NCI-H187 (cell line): ENCODE results near the gene KHDRBS2.
"Not testable (repeated sequence)": the region's sequence is repeated elsewhere in the genome, so short reads cannot be mapped to it uniquely, and the experiment has no call there.

Experiments used
- DNase-seq, 2 experiments: peaks; one replicate each; lab custom pipeline; 2025; lab: John Stamatoyannopoulos, UW

The KHDRBS2 gene

DNA sequence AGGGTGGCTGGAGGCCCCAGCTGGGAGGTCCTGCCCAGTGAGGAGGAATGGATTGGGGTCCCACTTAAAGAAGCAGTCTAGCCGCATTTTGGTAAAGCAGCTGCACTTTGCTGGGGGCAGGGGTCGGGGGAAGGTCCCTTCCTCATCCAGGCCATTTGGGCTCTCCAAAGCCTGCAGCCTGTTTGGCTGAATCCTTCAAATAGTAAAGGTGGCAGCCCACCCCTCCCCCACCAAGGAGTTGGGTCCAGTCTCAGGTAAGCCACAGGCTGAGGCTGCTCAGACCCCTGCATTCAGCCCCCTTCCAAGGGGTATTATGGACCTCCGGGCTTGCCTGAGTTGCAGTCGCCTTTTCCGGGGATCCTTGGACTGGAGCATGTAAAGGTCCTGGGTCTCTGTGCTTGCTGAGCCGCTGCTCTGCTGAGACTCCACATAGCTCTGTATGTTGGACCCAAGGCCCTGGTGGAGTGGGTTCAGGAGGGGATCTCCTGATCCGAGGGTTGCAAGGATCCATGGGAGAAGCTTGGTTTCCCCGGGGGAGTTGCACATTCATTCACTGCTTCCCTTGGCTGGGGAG is 417.4 kb downstream of the KHDRBS2 start:
- no peak for DNase-seq

DNA sequence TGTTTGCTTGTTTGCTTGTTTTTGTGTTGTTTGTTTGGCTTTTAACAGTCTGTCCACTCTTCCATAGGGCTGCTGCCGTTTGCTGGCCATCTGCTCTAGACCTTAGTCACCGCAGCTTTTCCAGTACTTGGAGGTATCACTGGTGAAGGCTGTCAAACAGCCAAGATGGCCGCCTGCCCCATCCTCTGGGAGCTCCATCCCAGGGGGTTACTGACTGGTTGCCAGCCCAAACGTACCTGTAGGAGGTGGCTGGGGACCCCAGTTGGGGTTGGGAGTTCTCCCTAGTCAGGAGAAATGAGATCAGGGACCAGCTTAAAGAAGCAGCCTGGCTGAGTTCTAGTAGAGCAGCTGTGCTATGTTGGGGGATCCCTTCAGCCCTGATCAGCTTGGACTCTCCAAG is 418.4 kb downstream of the KHDRBS2 start:
- DNase-seq, result no peak

DNA sequence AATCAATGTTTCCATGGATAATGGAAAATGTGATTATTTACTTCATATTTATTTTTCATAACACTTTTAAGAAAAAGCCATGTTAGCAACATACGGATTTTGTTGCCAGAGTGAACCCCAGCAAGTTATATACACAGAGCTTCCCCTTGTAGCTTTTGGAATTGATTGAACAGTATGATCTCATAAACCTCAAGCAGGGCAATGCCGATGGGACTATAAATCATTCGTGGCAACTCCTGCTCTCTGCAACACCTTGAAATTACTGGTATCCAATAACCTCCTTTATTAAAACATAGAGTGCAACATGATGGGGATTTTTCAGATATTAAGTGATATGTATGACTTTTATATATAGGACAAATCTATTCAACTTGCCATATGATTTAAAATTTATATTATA is 428.5 kb downstream of the KHDRBS2 start:
- DNase-seq, result no peak

DNA sequence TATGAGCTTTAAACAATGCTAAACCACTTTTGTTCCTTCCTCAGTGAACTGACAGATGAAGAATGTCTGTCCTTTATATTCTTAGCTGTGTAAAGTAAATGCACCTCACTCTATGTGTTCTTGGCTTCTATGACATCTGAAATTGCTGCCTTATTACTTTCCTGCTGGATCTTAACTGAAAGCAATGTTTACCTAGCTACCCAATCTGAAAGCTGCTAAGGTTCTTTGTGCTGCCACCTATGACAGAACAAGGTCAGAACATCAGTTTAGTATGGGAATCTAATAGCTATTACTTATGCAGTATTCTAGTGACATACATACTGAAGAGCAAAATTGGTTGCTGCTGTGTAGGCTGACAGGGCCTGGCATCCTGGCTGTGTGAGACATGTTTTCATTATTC is 444.1 kb downstream of the KHDRBS2 start:
- DNase-seq, result no peak

DNA sequence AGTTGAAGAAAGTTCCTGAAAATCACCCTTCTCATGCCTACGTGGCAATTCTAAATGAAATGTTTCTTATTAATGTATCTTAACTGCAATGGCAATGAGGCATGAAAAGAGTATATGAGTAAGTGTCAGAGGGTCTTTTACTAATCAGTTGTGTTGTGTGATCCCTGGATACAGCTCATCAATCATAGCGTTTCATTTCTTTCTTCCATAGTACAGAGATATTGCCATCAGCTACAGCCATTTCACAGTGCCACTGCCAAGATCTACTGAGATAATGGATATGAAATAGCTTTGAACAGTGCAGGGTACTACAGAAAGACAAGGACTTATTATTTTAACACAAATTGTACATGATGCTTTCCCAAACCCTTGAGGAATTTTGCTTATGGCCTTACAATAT is 450.8 kb downstream of the KHDRBS2 start:
- DNase-seq, result no peak

DNA sequence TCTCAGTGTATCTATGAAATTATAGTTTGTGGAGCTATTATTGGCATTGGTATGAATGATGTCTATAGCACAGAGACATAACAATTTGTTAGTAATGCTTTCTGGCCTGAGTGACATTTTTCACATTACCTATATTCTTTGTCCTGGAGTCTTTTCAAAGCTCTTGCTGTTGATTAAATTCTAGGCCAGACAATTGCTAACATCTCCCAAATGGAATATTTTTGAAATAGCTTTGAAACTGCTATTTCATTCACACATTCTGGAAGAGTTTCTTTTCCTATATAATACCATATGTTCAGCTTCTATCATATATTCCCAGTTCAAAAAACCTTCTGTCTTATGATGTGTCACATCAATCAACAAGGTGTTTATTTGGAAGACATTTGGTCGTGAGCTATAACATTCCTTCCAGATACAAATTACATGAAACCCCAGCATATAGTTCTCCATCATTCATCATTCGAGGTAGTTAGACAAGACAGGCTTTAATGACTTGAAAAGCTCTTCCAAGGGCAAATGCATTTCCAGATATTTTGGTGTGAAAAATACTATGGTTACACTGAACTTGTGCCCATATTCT is 452.8 kb downstream of the KHDRBS2 start:
- no peak for DNase-seq

DNA sequence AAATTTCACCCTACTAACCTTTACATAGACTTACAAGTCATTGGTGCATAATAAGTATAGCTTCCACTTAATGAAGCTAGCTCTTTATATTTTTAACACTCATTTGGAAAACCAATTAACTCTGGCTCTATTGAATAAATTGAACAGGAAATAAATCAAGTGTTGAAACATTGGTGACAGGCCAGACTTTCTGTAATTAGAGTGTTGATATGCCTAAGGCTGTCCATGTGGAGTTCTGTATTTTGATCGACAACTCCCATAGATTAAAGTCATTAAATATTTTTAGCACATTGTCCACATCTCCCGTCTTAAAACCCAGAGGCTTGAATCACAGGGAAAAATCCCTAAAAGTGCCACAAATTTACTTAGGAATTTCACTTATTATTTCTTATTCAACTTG is 468.3 kb downstream of the KHDRBS2 start:
- no peak for DNase-seq

DNA sequence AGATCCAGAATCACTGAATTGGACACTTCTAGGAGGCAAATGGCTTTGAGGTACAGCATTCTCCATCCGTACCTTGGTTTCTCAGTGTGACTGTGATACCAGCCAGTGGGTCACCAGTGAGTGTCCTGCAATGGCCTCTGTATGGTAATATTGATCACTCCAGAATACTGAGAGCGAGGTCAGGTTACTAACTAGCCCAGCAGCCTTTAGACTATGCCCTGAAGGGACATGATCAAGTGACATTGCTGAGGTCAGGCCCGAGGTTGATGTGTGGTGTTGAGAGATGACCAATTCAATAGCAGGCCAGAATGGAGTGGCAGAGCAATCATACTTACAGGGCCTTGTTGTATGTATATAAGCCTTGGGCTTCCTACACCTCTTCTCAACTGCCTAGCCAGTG is 476.0 kb downstream of the KHDRBS2 start:
- no peak for DNase-seq

DNA sequence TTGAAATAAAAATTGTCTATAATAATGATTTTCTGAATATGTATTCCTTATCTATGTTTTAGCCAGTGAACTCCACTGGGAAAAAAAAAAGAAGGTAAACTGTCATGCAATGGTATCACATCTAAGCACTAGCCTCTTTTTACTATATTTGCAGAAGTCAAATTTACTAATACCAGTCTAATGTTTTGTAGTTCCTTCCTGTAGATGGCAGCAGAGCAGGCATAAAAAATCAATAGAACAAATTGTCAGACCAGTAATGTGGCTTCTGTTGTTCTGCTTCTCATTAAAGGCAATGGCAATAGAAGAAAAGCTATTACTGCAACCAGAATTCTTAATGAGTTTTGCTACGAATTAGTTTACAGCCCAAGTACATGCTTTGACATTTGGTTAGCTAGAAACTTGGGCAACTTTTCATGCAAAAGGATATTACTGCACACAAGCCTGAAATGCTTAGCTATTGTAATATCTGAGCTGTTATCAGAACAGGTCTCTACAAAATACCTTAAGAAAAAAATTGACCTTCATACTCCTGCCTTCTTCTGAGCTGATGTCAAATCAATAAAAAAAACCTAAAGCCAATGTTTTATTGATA is 476.9 kb downstream of the KHDRBS2 start:
- no peak for DNase-seq

DNA sequence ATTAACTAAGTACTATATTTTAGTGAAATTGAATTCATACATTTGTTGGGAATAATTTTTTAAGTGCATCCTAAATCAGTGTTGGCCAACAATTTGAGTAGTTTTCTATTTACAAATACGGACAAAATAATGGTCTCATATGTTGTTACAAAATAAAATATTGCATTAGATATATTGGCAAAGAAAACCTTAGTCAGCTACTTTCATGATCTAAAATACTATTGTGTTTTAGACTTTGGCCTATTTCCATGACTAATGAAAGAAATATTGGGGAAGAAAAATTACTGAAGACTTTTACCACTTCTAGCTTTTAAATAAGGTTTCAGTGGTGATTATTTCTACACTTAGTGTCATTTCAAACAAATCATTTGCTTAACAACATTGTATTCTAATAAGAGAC is 498.0 kb downstream of the KHDRBS2 start:
- DNase-seq, result no peak

DNA sequence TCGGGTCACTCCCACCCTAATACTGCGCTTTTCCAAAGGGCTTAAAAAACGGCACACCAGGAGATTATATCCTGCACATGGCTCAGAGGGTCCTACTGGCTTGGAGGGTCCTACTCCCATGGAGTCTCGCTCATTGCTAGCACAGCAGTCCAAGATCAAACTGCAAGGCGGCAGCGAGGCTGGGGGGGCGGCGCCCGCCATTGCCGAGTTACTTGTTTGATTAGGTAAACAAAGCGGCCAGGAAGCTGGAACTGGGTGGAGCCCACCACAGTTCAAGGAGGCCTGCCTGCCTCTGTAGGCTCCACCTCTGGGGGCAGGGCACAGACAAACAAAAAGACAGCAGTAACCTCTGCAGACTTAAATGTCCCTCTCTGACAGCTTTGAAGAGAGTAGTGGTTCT is 516.6 kb downstream of the KHDRBS2 start:
- not testable (repeated sequence) for DNase-seq

DNA sequence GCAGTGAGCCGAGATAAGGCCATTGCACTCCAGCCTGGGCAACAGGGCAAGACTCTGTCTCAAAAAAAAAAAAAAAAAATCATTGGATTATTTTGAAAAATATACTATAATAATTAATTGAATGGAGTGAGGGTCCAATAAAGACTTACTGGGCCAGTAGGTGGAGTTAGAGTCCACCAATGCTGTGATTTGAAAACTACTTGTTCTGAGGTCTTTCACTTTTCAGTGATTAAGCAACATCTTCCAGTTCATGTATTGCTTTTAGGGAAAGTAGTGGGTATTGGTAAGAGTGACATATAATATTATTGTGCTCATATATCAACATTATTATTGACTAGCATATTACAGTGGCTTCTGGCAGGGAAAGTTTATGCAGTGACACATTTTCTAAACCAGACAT is 530.3 kb downstream of the KHDRBS2 start:
- no peak for DNase-seq

DNA sequence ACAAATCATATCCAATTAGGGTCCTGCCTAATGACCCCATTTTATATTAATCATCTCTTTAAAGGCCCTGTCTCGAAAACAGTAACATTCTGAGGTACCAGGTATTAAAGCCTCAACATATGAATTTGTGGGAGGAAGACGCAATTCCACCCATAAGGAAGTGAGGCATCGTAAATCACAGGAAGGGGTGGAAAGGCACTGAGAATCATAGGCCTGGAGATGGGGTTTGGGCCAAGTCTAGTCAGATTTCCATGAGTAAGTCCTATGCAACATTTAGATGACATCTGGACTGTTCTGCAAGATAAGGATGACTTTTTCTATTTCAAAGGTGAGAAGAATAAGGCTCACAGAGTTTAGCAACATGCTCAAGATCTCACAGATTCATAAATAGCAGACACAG is 534.0 kb downstream of the KHDRBS2 start:
- no peak for DNase-seq

DNA sequence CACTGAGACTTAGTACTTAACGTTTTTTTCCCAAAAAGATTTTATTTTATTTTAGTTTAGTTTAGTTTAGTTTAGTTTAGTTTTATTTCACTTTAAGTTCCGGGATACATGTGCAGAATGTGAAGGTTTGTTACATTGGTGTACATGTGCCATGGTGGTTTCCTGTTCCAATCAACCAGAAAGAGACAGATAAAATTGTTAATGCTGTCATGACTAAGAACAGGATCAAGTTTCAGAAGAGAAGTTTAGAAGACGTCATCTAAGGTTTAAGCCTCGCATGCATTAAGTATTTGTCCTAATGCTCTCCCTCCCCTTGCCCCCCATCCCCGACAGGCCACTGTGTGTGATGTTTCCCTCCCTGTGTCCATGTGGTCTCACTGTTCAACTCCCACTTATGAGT is 540.0 kb downstream of the KHDRBS2 start:
- DNase-seq, result no peak

DNA sequence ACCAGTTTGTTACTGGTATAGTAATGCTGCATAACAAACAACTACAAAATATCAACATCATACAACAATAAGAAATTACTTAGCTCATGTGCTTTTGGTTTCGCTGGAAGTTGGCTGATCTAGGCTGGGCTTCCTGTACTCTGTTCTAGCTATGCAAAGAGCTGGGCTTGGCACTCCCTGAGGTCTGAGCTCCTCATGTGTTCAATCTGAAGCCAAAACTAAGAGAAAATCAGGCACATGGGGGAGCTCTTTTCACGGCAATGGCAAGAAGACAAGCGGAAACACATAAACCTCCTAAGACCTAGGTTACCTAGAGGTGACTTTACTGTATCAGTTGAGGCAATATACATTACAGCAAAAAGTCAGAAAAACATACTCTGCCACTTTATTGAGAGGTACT is 574.2 kb downstream of the KHDRBS2 start:
- no peak for DNase-seq

DNA sequence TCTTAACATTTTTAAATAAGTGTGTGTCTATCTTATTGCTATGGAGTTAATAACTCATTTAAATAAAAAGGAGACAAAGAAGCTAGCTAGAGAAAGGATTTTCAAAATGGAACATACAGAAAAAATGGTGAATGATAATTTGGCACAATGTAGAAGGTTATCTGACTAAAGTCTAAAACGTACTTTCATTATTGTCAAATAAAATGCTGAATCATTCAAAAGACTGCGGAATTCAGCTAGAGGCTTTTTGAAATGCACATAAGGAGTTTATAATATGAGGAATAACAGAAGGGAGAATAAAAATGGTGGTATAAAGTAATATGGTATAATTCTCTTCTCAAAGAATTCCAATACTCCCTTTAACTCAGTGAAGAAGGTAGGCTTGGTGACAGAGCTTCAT is 597.9 kb downstream of the KHDRBS2 start:
- no peak for DNase-seq

DNA sequence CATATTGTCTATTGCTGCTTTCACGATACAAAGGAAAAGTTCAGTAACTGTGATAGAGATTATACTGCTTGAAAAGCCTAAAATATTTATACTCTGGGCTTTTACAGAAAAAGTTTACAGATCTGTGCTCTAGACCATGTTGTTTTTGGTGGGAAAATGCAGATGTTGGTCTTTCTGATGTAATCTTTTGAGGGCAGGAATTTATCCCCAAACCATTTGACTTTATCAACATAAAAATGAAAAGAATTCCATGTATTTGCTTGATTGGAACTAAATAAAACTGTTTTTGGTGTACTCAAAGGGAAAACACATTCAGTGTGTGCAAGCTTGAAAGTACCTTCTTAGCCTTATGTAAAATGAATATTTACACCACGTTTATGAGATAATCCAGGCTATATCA is 603.5 kb downstream of the KHDRBS2 start:
- no peak for DNase-seq

DNA sequence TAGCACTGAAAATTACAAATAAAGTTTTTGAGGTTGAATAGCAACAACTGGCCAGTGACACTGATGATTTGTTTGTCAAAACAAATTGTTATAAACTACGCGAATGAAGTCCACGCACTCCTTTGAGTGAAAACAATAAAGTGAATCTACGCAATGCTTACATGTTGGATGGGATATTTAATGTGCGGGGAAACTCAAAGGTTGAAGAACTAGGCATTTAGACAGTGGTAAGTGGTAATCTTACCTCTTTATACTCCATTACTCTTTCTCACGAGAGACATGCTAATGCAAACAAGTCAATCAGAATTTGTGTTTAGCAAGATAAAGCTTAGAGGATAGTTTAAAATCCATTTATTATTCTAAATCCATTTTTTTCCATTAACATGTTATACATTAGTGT is 606.4 kb downstream of the KHDRBS2 start:
- DNase-seq, result no peak

DNA sequence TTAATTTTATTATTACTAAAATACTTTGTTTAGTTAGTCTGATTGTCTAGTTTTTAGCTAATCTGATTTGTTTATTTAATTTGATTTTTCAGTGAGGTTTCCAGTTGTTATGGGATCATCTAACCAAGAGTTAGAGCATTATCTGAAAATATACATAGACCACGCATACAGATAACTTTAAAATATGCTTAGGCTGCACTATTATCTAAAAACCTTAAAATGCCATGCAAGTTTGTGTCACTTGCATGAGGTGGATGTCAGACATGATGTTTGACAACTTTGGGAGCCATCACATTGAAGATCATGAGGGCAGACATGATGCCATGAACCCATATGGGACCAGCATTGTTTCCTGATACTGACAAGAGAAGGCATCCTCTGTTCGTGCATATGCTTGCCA is 610.3 kb downstream of the KHDRBS2 start:
- no peak for DNase-seq

DNA sequence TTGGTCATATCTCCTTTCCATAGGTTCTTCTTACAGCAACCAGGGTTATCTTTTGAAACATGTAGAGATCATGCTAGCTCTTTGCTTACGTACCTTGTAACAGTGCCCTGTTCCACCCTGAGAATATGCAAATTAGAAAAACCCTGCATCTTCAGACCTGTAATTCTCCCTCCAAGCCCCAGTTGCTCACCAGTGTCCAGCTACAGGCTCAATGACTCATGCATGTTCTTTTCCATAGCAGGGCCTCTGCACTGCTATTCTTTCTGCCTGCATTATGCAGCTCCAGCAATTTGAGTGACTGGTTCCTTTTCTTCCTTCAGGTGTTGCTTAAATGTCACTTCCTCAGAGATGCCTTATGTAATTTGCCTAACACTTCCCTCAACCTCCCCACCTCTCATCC is 636.2 kb downstream of the KHDRBS2 start:
- no peak for DNase-seq

DNA sequence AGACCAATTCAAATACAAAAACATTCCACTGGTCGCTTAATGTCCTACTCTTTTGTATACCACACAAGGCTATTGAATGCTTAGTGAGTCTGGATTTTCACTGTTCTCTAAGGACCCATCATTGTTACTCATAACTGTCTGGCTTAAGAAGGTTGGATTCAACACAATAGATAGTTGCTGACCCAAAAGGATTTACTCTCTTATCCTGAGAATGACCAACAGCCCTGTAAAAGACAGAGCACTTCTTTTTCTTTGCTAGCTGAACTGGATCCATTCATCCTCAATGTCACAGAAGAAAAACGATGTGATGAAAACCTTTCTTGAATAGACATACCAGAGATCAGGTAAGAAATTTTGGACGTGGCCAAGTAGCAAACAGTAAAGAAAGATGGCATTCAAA is 645.6 kb downstream of the KHDRBS2 start:
- DNase-seq, result no peak
